K562 (cell line): Measurements from ENCODE around the gene TAF1B. TPM values are rescaled to one million over a fixed set of nuclear protein-coding genes. Genes with fewer than 3 reads are reported as not detected.

Source experiments
- ATAC-seq: fragments of 200-7000 bp; cut with Tn5 transposase; 3 replicates; pipeline ENCODE4 v1.9.1; 2020; ENCODE audit warnings: moderate library complexity
- BruUV-seq: library from RNA; stranded (reverse); fragments of 400-500 nt; replicated peaks from 2 replicates; lab custom pipeline; 2021; lab: Mats Ljungman, UMichigan
- CTCF ChIA-PET: fragments of 300-600 bp; formaldehyde crosslinking; extraction: SDS; loops from one replicate; lab custom pipeline; 2021; ENCODE audit warnings: low intra/inter-chr PET ratio; lab: Yijun Ruan, JAX
- POLR2A ChIA-PET: fragments of 300-600, 350-650 bp; sonication (Branson Sonifier 250); formaldehyde crosslinking; extraction: SDS; loops from one replicate; lab custom pipeline; 2021; ENCODE audit warnings: antibody characterized with exemption, inconsistent platforms; lab: Yijun Ruan, JAX
- DNase-seq, 4 experiments: peaks; one replicate each; pipeline versions ENCODE4 v3.0.0 to v3.0.0-alpha.2; 2011 to 2018; ENCODE audit warnings: low spot score in 3 of 4, mixed read lengths in 3 of 4; ENCODE audit errors: extremely low read depth in 1 of 4
- FAIRE-seq: peaks from 2 replicates; lab custom pipeline; 2011; peaks lifted over from hg19 to GRCh38; lab: Jason Lieb, UNC
- H2AFZ ChIP-seq: 2 replicates; pipeline ENCODE4 v1.6.0; 2011; ENCODE audit warnings: low read depth, low read length, control low read depth, inconsistent platforms
- H3K27ac ChIP-seq: fragments of 200-600 bp; 3 replicates; pipeline ENCODE4 v1.8.0; 2011; ENCODE audit warnings: low read depth, mild to moderate bottlenecking, control low read depth, inconsistent platforms, low read length, moderate library complexity, mixed read lengths; ENCODE audit errors: extremely low read depth
- H3K27me3 ChIP-seq, 2 experiments: fragments of 300-600 bp in 1 of 2; 2 replicates in 1 of 2; 3 replicates in 1 of 2; pipeline versions ENCODE4 v1.6.0 to v1.8.0; 2011; ENCODE audit warnings: inconsistent platforms in 2 of 2, low read length in 2 of 2, mild to moderate bottlenecking in 1 of 2, mixed read lengths in 1 of 2, moderate library complexity in 1 of 2; ENCODE audit not compliant: control insufficient read depth in 2 of 2, insufficient read depth in 2 of 2
- H3K36me3 ChIP-seq: fragments of 300-600 bp; 3 replicates; pipeline ENCODE4 v1.8.0; 2011; ENCODE audit warnings: mild to moderate bottlenecking, low read length, inconsistent platforms; ENCODE audit not compliant: control insufficient read depth, insufficient read depth
- H3K4me1 ChIP-seq, 2 experiments: fragments of 200-600 bp in 1 of 2; replicated peaks in 1 of 2; 2 replicates in 1 of 2; 3 replicates in 1 of 2; pipeline versions ENCODE4 v1.5.1 to v1.8.0; 2011; ENCODE audit warnings: inconsistent platforms in 2 of 2, low read length in 2 of 2, mild to moderate bottlenecking in 1 of 2, mixed read lengths in 1 of 2, moderate library complexity in 1 of 2; ENCODE audit not compliant: control insufficient read depth in 2 of 2, insufficient read depth in 2 of 2
- H3K4me2 ChIP-seq: 2 replicates; pipeline ENCODE4 v1.6.1; 2011; ENCODE audit warnings: low read length, control low read depth, inconsistent platforms, mixed read lengths; ENCODE audit not compliant: insufficient read depth
- H3K4me3 ChIP-seq: fragments of 200-600 bp; sonication (generic), shearing (Covaris generic); 2 replicates; pipeline ENCODE4 v1.5.1; 2016; ENCODE audit warnings: control low read depth, inconsistent platforms
- H3K79me2 ChIP-seq: fragments of 200-600 bp; 3 replicates; pipeline ENCODE4 v1.8.0; 2011; ENCODE audit warnings: low read length, inconsistent platforms; ENCODE audit not compliant: control insufficient read depth, insufficient read depth
- H3K9ac ChIP-seq, 2 experiments: 2 replicates each; pipeline versions ENCODE4 v1.6.0 to v1.6.1; 2011; ENCODE audit warnings: low read depth in 2 of 2, low read length in 2 of 2, control low read depth in 1 of 2, inconsistent platforms in 1 of 2, mild to moderate bottlenecking in 1 of 2, mixed read lengths in 1 of 2; ENCODE audit not compliant: insufficient read depth in 1 of 2
- H3K9me1 ChIP-seq: one replicate; pipeline ENCODE4 v1.6.0; 2011; ENCODE audit warnings: inconsistent platforms, mild to moderate bottlenecking, low read length, moderate library complexity; ENCODE audit not compliant: control insufficient read depth, insufficient read depth
- H3K9me3 ChIP-seq: replicated peaks from 2 replicates; pipeline ENCODE4 v1.5.1; 2011; ENCODE audit warnings: low read depth, low read length, inconsistent platforms; ENCODE audit not compliant: control insufficient read depth, insufficient read depth
- H4K20me1 ChIP-seq: replicated peaks from 2 replicates; pipeline ENCODE4 v1.6.1; 2011; ENCODE audit warnings: low read length, inconsistent platforms, mixed read lengths; ENCODE audit not compliant: control insufficient read depth, insufficient read depth
- FOXA1 ChIP-seq: fragments of 450-650 bp; IDR thresholded peaks from 2 replicates; pipeline ENCODE4 v1.6.1; 2016; ENCODE audit warnings: mild to moderate bottlenecking, borderline replicate concordance
- POLR2AphosphoS5 ChIP-seq: IDR thresholded peaks from 2 replicates; pipeline ENCODE4 v1.6.1; 2011; ENCODE audit warnings: mild to moderate bottlenecking, low read depth, low read length, moderate library complexity; ENCODE audit not compliant: control insufficient read depth, insufficient read depth
- RNF219 ChIP-seq: fragments of 250-450 bp; sonication (Bioruptor Pico); IDR thresholded peaks from 2 replicates; pipeline ENCODE4 v1.5.0; 2022; ENCODE audit warnings: mild to moderate bottlenecking
- RREB1 ChIP-seq: fragments of 250-450 bp; sonication (Bioruptor Pico); IDR thresholded peaks from 2 replicates; pipeline ENCODE4 v1.4.0; 2020
- TBP ChIP-seq: optimal IDR thresholded peaks from 2 replicates; pipeline ENCODE3; 2011; ENCODE audit warnings: low read depth, low read length, improper control_type of control experiment
- TFAP4 ChIP-seq: sonication (generic); formaldehyde crosslinking; IDR thresholded peaks from 2 replicates; pipeline ENCODE4 v1.8.0; 2022; ENCODE audit warnings: missing genetic modification reagents, mild to moderate bottlenecking, moderate library complexity, borderline replicate concordance
- THAP12 ChIP-seq: fragments of 250-450 bp; sonication (Bioruptor Pico); IDR thresholded peaks from 2 replicates; pipeline ENCODE4 v1.9.0; 2021; ENCODE audit warnings: mild to moderate bottlenecking, inconsistent platforms
- ZNF12 ChIP-seq: sonication (generic); formaldehyde crosslinking; IDR thresholded peaks from 2 replicates; pipeline ENCODE4 v1.4.0; 2020; ENCODE audit warnings: mild to moderate bottlenecking, missing genetic modification reagents
- ZNF740 ChIP-seq, 3 experiments: fragments of 200-800 bp in 1 of 3; sonication (Bioruptor generic) in 1 of 3; sonication (generic) in 1 of 3; formaldehyde crosslinking in 1 of 3; IDR thresholded peaks; 2 replicates each; pipeline versions ENCODE4 v1.6.1 to v1.8.0; 2016 to 2022; ENCODE audit warnings: mild to moderate bottlenecking in 2 of 3, missing compliant biosample characterization in 2 of 3, missing genetic modification characterization in 2 of 3, missing genetic modification reagents in 1 of 3
- WGBS: fragments of 100-300 bp; shearing (Covaris generic); methylation state at CpG from one replicate; pipeline ENCODE4 v1.1.6; 2016; ENCODE audit warnings: low coverage, mixed read lengths; ENCODE audit not compliant: insufficient coverage; ENCODE audit errors: missing lambda C conversion rate; 5-methylcytosine and 5-hydroxymethylcytosine counted together
- in situ Hi-C: fragments of 300-500 bp; cut with MboI; formaldehyde crosslinking; loops from 4 replicates; pipeline ENCODE4 v1.15.0; 2018; ENCODE audit warnings: inconsistent platforms, mixed read lengths
- intact Hi-C: fragments of 100-400 bp; cut with micrococcal nuclease; formaldehyde crosslinking; loops from 2 replicates; pipeline ENCODE4 v1.14.2; 2022
- polyA plus RNA-seq, 8 experiments: library from polyadenylated mRNA; depleted of rRNA in 4 of 8; stranded (reverse) in 5 of 8; unstranded in 3 of 8; fragments of >200 nt; fragmentation: Nextera tagmentation in 2 of 8; fragmentation: Illumina TruSeq in 1 of 8; extraction: Ambion mirVana in 2 of 8; extraction: Trizol in 1 of 8; gene quantifications; 2 replicates each; pipeline versions ENCODE4 v1.2.1 to v1.2.3, GENCODE V29; 2011 to 2014; ENCODE audit warnings: inconsistent platforms in 1 of 8, missing spikeins in 1 of 8
- total RNA-seq, 7 experiments: library from RNA; depleted of rRNA in 6 of 7; stranded (reverse); fragments of >200 nt in 6 of 7; fragmentation: Illumina TruSeq in 2 of 7; extraction: Trizol in 2 of 7; gene quantifications; 2 replicates each; pipeline versions ENCODE4 v1.2.1 to v1.2.3, GENCODE V29; 2011 to 2021; ENCODE audit warnings: low replicate concordance in 1 of 7

Gene TAF1B
- total and polyA plus RNA-seq, 9 of the 15 experiments (the other 6 are each of a cell fraction or from before 2014, with no cell fraction given): 8.8 to 25.1 (median 17.3) TPM

GRCh38 chr2:9858730-9859068 is 15.4 kb downstream of the TAF1B start:
- no TSS peak for BruUV-seq
- no peak for DNase-seq
- Histone ChIP-seq H2AFZ (no peak overlapping the region), H3K4me3 (no peak overlapping the region), H3K79me2 (no peaks in the 10 kb centered on the region), H3K9me1 (no peaks in the 10 kb centered on the region), H3K4me2 (no peak overlapping the region), H4K20me1 (no peaks in the 10 kb centered on the region), H3K4me1 (no peaks in the 10 kb centered on the region), H3K27ac (no peak overlapping the region), H3K9ac (no peak overlapping the region), H3K27me3 (no peaks in the 10 kb centered on the region), H3K36me3 (peaks cover 42% of the 10 kb centered on the region), H3K9me3 (peaks cover 15% of the 10 kb centered on the region)
- FAIRE-seq: no peak
- no peak for ATAC-seq
- intact Hi-C loops (no loop called here), in situ Hi-C loops (no loop called here)
- ChIA-PET POLR2A (interaction anchor here (0.7 kb wide), 1 partner anchor 12 kb away, joined by 3 read pairs; no protein-coding TSS in a partner anchor), CTCF (no interaction called here)
- WGBS: 99% methylated on average over 4 of the region's 5 CpGs
- TF ChIP-seq FOXA1 (no peak), RREB1 (no peak), TFAP4 (no peak), THAP12 (CRISPR knock-in tag) (no peak), POLR2AphosphoS5 (no peak), TBP (no peak), ZNF740 (CRISPR knock-in tag; IDR thresholded peaks at IDR 0.05) (no peak), ZNF740 (tag; IDR thresholded peaks at IDR 0.05) (no peak), ZNF12 (CRISPR knock-in tag) (no peak), RNF219 (no peak)
